Measurements from ENCODE around the gene CPEB4.

- TF ChIP-seq CTCF (IDR thresholded peaks at IDR 0.05; ENCODE audit: insufficient read depth, low read length) (no peak), POLR2AphosphoS5 (IDR thresholded peaks at IDR 0.05; ENCODE audit: low read depth) (no peak), GABPA (IDR thresholded peaks at IDR 0.05; ENCODE audit: low read depth) (no peak)
- TF ChIP-seq, protein P1, sequence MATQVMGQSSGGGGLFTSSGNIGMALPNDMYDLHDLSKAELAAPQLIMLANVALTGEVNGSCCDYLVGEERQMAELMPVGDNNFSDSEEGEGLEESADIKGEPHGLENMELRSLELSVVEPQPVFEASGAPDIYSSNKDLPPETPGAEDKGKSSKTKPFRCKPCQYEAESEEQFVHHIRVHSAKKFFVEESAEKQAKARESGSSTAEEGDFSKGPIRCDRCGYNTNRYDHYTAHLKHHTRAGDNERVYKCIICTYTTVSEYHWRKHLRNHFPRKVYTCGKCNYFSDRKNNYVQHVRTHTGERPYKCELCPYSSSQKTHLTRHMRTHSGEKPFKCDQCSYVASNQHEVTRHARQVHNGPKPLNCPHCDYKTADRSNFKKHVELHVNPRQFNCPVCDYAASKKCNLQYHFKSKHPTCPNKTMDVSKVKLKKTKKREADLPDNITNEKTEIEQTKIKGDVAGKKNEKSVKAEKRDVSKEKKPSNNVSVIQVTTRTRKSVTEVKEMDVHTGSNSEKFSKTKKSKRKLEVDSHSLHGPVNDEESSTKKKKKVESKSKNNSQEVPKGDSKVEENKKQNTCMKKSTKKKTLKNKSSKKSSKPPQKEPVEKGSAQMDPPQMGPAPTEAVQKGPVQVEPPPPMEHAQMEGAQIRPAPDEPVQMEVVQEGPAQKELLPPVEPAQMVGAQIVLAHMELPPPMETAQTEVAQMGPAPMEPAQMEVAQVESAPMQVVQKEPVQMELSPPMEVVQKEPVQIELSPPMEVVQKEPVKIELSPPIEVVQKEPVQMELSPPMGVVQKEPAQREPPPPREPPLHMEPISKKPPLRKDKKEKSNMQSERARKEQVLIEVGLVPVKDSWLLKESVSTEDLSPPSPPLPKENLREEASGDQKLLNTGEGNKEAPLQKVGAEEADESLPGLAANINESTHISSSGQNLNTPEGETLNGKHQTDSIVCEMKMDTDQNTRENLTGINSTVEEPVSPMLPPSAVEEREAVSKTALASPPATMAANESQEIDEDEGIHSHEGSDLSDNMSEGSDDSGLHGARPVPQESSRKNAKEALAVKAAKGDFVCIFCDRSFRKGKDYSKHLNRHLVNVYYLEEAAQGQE (IDR thresholded peaks at IDR 0.05; ENCODE audit: insufficient replicate concordance, low read depth): no peak
These were observed 2.6 kb upstream of the CPEB4 start for GRCh38 chr5:173885475-173886010.

Data from HL-60 (cell line).